Ovary (tissue), 3 donors: ENCODE data around the gene RPRD2.

ENCODE experiments used
- EP300 ChIP-seq: sonication (generic); formaldehyde crosslinking; IDR thresholded peaks from one replicate; pipeline ENCODE4 v1.6.1; 2017; ENCODE audit warnings: antibody characterized with exemption
- POLR2A ChIP-seq: fragments of 450-650 bp; IDR thresholded peaks from one replicate; pipeline ENCODE4 v1.6.1; 2017; ENCODE audit warnings: antibody characterized with exemption, mild to moderate bottlenecking, moderate library complexity
- TF ChIP-seq, protein P1 (sequence below), 3 donors: fragments of 450-650 bp in 2 of 3; fragments of 200-600 bp in 1 of 3; IDR thresholded peaks; one replicate each; pipeline versions ENCODE4 v1.5.1 to v1.8.0; 2016 to 2022; ENCODE audit warnings: antibody characterized with exemption in 3 of 3, mild to moderate bottlenecking in 1 of 3
- donor health status: DM: no; HTN: no; CAD: no.

DNA sequence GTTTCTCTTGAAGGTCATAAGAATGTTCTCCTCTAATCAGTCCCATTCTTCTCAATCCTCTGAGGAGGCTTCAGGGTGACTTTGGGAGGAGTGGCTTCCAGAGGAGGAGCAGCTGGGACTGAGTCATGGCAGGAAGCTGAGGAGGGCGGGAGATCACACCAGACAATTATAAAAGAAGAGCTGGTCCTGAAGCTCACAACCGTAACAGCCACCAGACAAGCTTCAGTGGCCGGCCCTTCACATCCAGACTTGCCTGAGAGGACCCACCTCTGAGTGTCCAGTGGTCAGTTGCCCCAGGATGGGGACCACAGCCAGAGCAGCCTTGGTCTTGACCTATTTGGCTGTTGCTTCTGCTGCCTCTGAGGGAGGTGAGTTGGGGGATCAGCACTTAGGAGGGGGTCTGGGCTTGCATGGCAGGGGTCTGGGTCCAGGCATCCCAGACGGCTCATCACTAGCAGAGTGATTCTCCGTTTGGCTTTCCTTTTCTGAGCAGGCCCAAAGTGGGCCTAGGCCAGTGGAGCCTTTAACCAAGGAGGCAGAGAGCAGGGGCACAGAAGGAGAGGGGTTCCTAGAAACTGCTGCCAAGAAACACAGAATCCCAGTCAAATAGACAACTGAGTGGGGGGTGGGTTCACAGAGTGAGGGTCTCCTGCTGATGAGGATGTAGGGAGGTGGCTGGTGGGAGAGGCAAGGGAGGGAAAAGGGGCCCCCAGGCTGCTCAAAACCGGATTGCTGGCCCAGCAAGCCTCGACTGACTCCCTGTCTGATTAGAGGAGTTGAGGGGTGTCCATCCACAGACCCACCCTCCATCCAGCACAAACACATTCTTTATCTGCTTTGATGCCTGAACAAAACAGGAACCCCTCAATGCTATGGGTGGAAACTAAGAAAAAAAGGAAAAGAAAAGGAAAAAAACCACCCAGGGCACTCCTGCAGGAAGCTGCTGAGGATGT lies 144.2 kb downstream of the RPRD2 start, which contains the start of gene ECM1:
- TF ChIP-seq, protein P1, sequence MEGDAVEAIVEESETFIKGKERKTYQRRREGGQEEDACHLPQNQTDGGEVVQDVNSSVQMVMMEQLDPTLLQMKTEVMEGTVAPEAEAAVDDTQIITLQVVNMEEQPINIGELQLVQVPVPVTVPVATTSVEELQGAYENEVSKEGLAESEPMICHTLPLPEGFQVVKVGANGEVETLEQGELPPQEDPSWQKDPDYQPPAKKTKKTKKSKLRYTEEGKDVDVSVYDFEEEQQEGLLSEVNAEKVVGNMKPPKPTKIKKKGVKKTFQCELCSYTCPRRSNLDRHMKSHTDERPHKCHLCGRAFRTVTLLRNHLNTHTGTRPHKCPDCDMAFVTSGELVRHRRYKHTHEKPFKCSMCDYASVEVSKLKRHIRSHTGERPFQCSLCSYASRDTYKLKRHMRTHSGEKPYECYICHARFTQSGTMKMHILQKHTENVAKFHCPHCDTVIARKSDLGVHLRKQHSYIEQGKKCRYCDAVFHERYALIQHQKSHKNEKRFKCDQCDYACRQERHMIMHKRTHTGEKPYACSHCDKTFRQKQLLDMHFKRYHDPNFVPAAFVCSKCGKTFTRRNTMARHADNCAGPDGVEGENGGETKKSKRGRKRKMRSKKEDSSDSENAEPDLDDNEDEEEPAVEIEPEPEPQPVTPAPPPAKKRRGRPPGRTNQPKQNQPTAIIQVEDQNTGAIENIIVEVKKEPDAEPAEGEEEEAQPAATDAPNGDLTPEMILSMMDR (IDR thresholded peaks at IDR 0.05) = no peak
- no peak for TF ChIP-seq POLR2A
- TF ChIP-seq EP300 = no peak
